ENCODE measurements around the gene KCNIP4. TPM values are rescaled to one million over a fixed set of nuclear protein-coding genes. Genes with fewer than 3 reads are reported as not detected.

Gene KCNIP4
- total RNA-seq, 1 donor: 1.7 TPM

DNA sequence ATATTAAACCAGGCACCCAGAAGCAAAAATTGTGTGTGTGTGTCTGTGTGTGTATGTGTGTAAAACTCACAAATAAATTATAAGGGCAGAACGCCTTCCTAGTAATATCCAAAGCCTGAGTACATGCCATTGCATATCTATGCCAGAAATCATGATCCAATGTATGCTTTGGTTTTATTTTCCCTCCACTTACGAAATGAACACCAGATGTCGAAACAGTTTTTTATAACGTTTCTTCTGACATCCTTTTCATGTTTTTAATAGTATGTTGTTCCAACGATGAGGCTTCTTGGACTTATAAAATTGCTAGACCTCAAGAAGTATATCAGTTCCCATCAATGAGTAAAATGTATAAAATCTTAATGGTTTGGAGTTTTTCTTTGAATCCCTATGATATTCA, 55.4 kb downstream of the KCNIP4 start:
- H3K4me3 ChIP-seq (ENCODE audit: low read depth, low read length): no peak overlapping the region
- TF ChIP-seq, protein P1, sequence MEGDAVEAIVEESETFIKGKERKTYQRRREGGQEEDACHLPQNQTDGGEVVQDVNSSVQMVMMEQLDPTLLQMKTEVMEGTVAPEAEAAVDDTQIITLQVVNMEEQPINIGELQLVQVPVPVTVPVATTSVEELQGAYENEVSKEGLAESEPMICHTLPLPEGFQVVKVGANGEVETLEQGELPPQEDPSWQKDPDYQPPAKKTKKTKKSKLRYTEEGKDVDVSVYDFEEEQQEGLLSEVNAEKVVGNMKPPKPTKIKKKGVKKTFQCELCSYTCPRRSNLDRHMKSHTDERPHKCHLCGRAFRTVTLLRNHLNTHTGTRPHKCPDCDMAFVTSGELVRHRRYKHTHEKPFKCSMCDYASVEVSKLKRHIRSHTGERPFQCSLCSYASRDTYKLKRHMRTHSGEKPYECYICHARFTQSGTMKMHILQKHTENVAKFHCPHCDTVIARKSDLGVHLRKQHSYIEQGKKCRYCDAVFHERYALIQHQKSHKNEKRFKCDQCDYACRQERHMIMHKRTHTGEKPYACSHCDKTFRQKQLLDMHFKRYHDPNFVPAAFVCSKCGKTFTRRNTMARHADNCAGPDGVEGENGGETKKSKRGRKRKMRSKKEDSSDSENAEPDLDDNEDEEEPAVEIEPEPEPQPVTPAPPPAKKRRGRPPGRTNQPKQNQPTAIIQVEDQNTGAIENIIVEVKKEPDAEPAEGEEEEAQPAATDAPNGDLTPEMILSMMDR (IDR thresholded peaks at IDR 0.05; ENCODE audit: insufficient read depth, low read length): no peak
- peak; percentile 19 for DNase-seq (ENCODE audit: low read depth)

DNA sequence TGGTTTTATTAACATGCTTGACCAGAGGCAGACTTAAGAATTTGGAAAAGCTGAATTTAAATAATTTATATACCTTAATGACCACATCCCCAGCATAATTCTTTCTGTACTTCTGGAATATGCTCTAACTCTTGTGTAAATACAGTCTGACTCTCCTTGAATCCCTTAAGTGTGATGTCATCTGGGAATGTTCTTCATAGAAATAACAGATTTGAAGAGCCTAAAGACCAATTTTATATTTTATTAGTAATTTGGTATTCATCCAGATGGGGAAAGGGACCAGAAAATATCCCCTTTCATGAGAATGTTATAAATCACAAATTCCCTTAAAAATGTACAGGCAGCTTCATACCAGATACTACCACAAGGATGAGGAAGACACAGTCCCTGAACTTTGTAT, 58.3 kb downstream of the KCNIP4 start:
- TF ChIP-seq, protein P1 (IDR thresholded peaks at IDR 0.05; ENCODE audit: insufficient read depth, low read length): no peak
- no peak for DNase-seq (ENCODE audit: low read depth)
- no peak overlapping the region for H3K4me3 ChIP-seq (ENCODE audit: low read depth, low read length)

DNA sequence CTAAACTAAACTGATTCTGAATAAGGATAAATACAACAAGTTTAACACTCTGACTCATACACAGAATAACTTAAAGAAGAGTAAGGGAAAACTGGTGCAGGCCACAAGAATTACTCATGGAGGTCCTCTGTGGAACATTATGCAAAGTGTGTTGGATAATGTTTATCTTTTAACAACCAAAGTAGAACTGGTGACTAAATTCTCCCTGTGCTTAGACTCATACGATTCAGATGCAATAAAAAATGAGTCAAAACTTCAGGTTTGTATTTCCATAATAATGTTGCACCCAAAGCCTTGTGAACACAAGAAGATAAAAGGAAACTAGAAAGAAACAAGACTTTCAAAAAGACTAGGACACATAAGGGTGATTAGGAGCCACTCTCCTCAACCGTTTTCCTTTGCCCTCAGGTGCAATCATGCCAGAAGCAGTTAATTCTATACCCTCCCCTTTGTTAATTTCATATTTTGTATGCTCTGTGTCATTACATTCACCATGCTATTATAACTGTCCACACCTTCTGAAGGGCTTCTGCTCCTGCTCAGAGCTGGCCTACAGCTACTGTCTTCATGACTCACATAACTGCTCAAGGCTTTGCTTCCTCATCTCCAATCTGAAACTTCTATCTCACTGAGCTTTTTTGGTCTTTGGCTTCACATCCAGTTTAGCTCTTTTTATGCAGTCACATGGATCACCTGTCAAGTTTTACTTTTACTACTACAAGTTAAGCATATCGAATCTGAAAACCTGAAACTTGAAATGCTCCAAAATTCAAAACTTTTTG, 60.2 kb downstream of the KCNIP4 start:
- TF ChIP-seq, protein P1 (IDR thresholded peaks at IDR 0.05; ENCODE audit: insufficient read depth, low read length): no peak
- peak; percentile 86 for DNase-seq (ENCODE audit: low read depth)
- H3K4me3 ChIP-seq (ENCODE audit: low read depth, low read length): no peak overlapping the region

DNA sequence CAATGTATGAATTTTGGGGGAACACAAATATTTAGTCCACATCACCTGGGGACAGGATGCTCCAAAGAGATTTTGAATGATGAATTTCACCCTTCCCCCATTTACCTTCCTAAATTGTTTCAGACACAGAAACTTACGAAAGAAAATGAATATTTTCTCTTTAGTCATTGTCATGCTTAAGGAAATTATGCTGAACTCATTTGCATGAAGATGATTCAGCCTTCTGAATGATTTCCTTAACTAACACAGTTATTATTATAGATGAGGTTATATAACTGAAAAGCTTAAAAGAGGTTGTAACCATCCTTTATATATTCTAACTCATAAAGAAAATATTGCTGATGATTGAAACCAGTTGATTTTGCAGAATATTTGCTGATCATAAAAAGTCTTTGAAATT, 61.1 kb downstream of the KCNIP4 start:
- no peak for DNase-seq (ENCODE audit: low read depth)
- no peak overlapping the region for H3K4me3 ChIP-seq (ENCODE audit: low read depth, low read length)
- TF ChIP-seq, protein P1 (IDR thresholded peaks at IDR 0.05; ENCODE audit: insufficient read depth, low read length): no peak

DNA sequence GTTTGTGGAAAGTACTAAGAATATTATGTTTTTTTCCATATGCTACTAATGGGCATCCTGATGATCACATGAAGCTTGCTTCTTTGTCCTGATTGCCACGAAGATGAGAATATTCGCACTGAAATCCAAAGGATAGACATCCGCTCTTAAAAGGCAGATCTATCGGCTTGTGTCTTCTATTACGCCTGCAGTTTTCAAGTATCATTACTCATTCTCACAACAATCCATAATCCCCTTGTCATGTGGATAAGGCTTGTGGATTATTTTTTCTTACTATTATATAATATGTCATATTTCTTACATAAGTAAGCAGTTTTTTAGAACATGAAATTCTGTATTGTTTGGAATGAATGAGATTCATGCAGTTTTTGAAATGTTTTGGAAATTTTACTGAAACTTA, 62.8 kb downstream of the KCNIP4 start:
- peak; percentile 6 for DNase-seq (ENCODE audit: low read depth)
- H3K4me3 ChIP-seq (ENCODE audit: low read depth, low read length): no peak overlapping the region
- TF ChIP-seq, protein P1 (IDR thresholded peaks at IDR 0.05; ENCODE audit: insufficient read depth, low read length): no peak

DNA sequence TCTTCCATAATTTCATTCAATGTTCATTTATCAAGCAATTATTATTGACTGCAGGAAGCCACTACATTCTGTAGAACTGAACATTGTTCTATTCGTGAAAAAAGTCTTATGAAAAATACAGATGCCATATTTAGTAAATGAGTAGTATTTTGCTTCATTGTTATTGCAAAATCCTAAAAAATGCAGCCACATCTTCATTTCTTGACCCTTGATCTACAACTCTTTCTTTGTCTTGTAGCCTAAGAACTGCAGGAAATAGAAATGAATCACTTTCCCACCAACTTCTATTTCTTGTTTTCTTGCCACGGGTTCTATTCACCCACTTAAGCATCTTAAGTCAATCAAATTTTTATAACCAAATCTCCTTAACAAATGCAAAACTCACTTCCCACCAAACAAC, 63.3 kb downstream of the KCNIP4 start:
- DNase-seq (ENCODE audit: low read depth): peak; percentile 57
- TF ChIP-seq, protein P1 (IDR thresholded peaks at IDR 0.05; ENCODE audit: insufficient read depth, low read length): no peak
- H3K4me3 ChIP-seq (ENCODE audit: low read depth, low read length): no peak overlapping the region

DNA sequence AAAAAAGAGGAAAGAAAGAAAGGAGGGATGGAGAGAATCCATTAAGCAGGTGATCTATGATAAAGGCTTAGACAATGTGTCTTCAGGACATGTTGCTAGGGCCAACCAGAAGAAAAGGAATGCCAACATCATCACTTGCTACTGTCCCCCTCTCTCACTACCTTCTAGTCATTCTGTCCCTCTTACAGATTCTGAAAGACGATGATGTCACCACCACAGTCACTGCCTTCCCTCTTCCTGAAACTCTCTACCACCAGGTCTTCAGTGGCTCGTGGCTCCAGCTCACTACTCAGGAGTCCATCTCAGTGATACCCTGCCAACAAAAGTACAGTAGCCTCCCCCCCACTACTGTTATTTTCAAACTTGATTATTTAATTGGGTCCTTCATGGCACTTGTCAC, 64.0 kb downstream of the KCNIP4 start:
- TF ChIP-seq, protein P1 (IDR thresholded peaks at IDR 0.05; ENCODE audit: insufficient read depth, low read length): no peak
- H3K4me3 ChIP-seq (ENCODE audit: low read depth, low read length): no peak overlapping the region
- DNase-seq (ENCODE audit: low read depth): no peak
